Breast epithelium (tissue), 3 donors: ENCODE measurements around the gene CACNA2D3.

Experiments used
- CTCF ChIP-seq, 3 donors: fragments of 450-650 bp; IDR thresholded peaks; one replicate each; pipeline ENCODE4 v1.5.1; 2016 to 2017; ENCODE audit warnings: antibody characterized with exemption in 3 of 3, mild to moderate bottlenecking in 3 of 3, moderate library complexity in 3 of 3
- POLR2AphosphoS5 ChIP-seq, 3 donors: sonication (generic); formaldehyde crosslinking; IDR thresholded peaks; one replicate each; pipeline ENCODE4 v1.6.1; 2017; ENCODE audit warnings: antibody characterized with exemption in 3 of 3

GRCh38 chr3:54240309-54240708 is 118.0 kb downstream of the CACNA2D3 start:
- TF ChIP-seq CTCF (IDR thresholded peaks at IDR 0.05) (no peak), POLR2AphosphoS5 (IDR thresholded peaks at IDR 0.05) (no peak)
